H9 (cell line): Measurements from ENCODE around the gene SLC4A2. TPM values are rescaled to one million over a fixed set of nuclear protein-coding genes. Genes with fewer than 3 reads are reported as not detected.
A peak's percentile ranks its signal among the peaks of the same experiment; 100 is the strongest.

ENCODE experiments used
- DNase-seq: peaks from one replicate; pipeline ENCODE4 v3.0.0-alpha.2; 2017
- H2AFZ ChIP-seq: one replicate; pipeline ENCODE4 v1.6.1; 2013; ENCODE audit warnings: mild to moderate bottlenecking, low read length, control low read depth, moderate library complexity
- H2AK5ac ChIP-seq: 2 replicates; pipeline ENCODE4 v1.6.1; 2013; ENCODE audit warnings: low read length, control low read depth, mixed read lengths; ENCODE audit not compliant: insufficient read length
- H2BK120ac ChIP-seq: one replicate; pipeline ENCODE4 v1.6.1; 2013; ENCODE audit warnings: low read depth, mild to moderate bottlenecking, low read length, control low read depth, inconsistent platforms; ENCODE audit not compliant: poor library complexity, severe bottlenecking
- H2BK12ac ChIP-seq: 2 replicates; pipeline ENCODE4 v1.6.1; 2013; ENCODE audit warnings: low read length, control low read depth, mixed read lengths, low read depth; ENCODE audit not compliant: insufficient read length
- H2BK15ac ChIP-seq: 2 replicates; pipeline ENCODE4 v1.6.1; 2013; ENCODE audit warnings: low read depth, low read length, control low read depth
- H2BK20ac ChIP-seq: one replicate; pipeline ENCODE4 v1.6.1; 2013; ENCODE audit warnings: low read depth, mild to moderate bottlenecking, low read length, control low read depth, inconsistent platforms; ENCODE audit not compliant: poor library complexity, severe bottlenecking
- H2BK5ac ChIP-seq: 2 replicates; pipeline ENCODE4 v1.6.1; 2013; ENCODE audit warnings: low read length, control low read depth, mixed read lengths; ENCODE audit not compliant: insufficient read length
- H3K14ac ChIP-seq: 2 replicates; pipeline ENCODE4 v1.6.1; 2013; ENCODE audit warnings: low read length, control low read depth; ENCODE audit not compliant: insufficient read depth
- H3K18ac ChIP-seq: 2 replicates; pipeline ENCODE4 v1.6.1; 2013; ENCODE audit warnings: low read depth, mild to moderate bottlenecking, mixed read lengths, low read length, control low read depth; ENCODE audit not compliant: insufficient read length
- H3K23ac ChIP-seq: 2 replicates; pipeline ENCODE4 v1.6.1; 2013; ENCODE audit warnings: low read length, control low read depth, mixed read lengths, low read depth; ENCODE audit not compliant: insufficient read length
- H3K23me2 ChIP-seq: 2 replicates; pipeline ENCODE4 v1.6.1; 2013; ENCODE audit warnings: low read depth, mild to moderate bottlenecking, mixed read lengths, low read length, control low read depth; ENCODE audit not compliant: insufficient read length, poor library complexity, severe bottlenecking
- H3K27ac ChIP-seq: 2 replicates; pipeline ENCODE4 v1.5.1; 2013; ENCODE audit warnings: low read length, control low read depth, mixed read lengths, low read depth; ENCODE audit not compliant: insufficient read length
- H3K27me3 ChIP-seq: 2 replicates; pipeline ENCODE4 v1.6.1; 2013; ENCODE audit warnings: low read length, control low read depth, inconsistent platforms; ENCODE audit not compliant: insufficient read depth
- H3K4ac ChIP-seq: 2 replicates; pipeline ENCODE4 v1.6.1; 2013; ENCODE audit warnings: low read depth, mild to moderate bottlenecking, control low read depth, inconsistent platforms, low read length, moderate library complexity
- H3K4me1 ChIP-seq: 2 replicates; pipeline ENCODE4 v1.6.1; 2013; ENCODE audit warnings: low read length, control low read depth, inconsistent platforms; ENCODE audit not compliant: insufficient read depth
- H3K4me2 ChIP-seq: 2 replicates; pipeline ENCODE4 v1.6.1; 2013; ENCODE audit warnings: low read length, control low read depth, mixed read lengths; ENCODE audit not compliant: insufficient read length, insufficient read depth
- H3K56ac ChIP-seq: 2 replicates; pipeline ENCODE4 v1.6.1; 2013; ENCODE audit warnings: low read depth, mild to moderate bottlenecking, mixed read lengths, low read length, control low read depth; ENCODE audit not compliant: insufficient read length
- H3K79me1 ChIP-seq: 2 replicates; pipeline ENCODE4 v1.6.1; 2013; ENCODE audit warnings: low read depth, mild to moderate bottlenecking, moderate library complexity, low read length, control low read depth, inconsistent platforms; ENCODE audit not compliant: insufficient read depth, poor library complexity, severe bottlenecking
- H3K79me2 ChIP-seq: 2 replicates; pipeline ENCODE4 v1.6.1; 2013; ENCODE audit warnings: low read length, control low read depth, inconsistent platforms; ENCODE audit not compliant: insufficient read depth
- H3K9ac ChIP-seq: 2 replicates; pipeline ENCODE4 v1.6.1; 2013; ENCODE audit warnings: low read length, control low read depth, mixed read lengths; ENCODE audit not compliant: insufficient read length; ENCODE audit errors: extremely low read depth
- H3K9me3 ChIP-seq: one replicate; pipeline ENCODE4 v1.6.1; 2013; ENCODE audit warnings: low read depth, low read length, inconsistent platforms; ENCODE audit not compliant: control insufficient read depth
- H3T11ph ChIP-seq: one replicate; pipeline ENCODE4 v1.6.1; 2013; ENCODE audit warnings: mild to moderate bottlenecking, low read length, control low read depth, inconsistent platforms
- H4K20me1 ChIP-seq: one replicate; pipeline ENCODE4 v1.6.1; 2013; ENCODE audit not compliant: control insufficient read depth, insufficient read length, insufficient read depth
- H4K5ac ChIP-seq: 2 replicates; pipeline ENCODE4 v1.6.1; 2013; ENCODE audit warnings: low read depth, mild to moderate bottlenecking, mixed read lengths, low read length, control low read depth; ENCODE audit not compliant: insufficient read length
- H4K8ac ChIP-seq: replicated peaks from 2 replicates; pipeline ENCODE4 v1.6.1; 2013; ENCODE audit warnings: low read length, control low read depth, mixed read lengths, low read depth; ENCODE audit not compliant: insufficient read length
- H4K91ac ChIP-seq: 2 replicates; pipeline ENCODE4 v1.6.1; 2013; ENCODE audit warnings: low read depth, mild to moderate bottlenecking, moderate library complexity, mixed read lengths, low read length, control low read depth; ENCODE audit not compliant: insufficient read length
- H3K27ac Mint-ChIP-seq, 3 experiments: 2 replicates in 2 of 3; 3 replicates in 1 of 3; pipeline ENCODE4 v1.8.0; 2020 to 2021; ENCODE audit warnings: mixed read lengths in 3 of 3, mild to moderate bottlenecking in 1 of 3, moderate library complexity in 1 of 3
- H3K27me3 Mint-ChIP-seq: 2 replicates; pipeline ENCODE4 v1.8.0; 2021; ENCODE audit warnings: low read depth, mild to moderate bottlenecking, moderate library complexity, mixed read lengths
- H3K36me3 Mint-ChIP-seq, 3 experiments: 2 replicates in 2 of 3; 3 replicates in 1 of 3; pipeline ENCODE4 v1.8.0; 2020 to 2021; ENCODE audit warnings: low read depth in 3 of 3, mixed read lengths in 3 of 3; ENCODE audit not compliant: insufficient read depth in 1 of 3
- H3K4me1 Mint-ChIP-seq, 2 experiments: 2 replicates each; pipeline ENCODE4 v1.8.0; 2020; ENCODE audit warnings: mixed read lengths in 2 of 2
- H3K4me3 Mint-ChIP-seq, 2 experiments: 2 replicates in 1 of 2; 3 replicates in 1 of 2; pipeline ENCODE4 v1.8.0; 2020 to 2021; ENCODE audit warnings: mild to moderate bottlenecking in 2 of 2, mixed read lengths in 2 of 2, moderate library complexity in 1 of 2
- H3K9me3 Mint-ChIP-seq, 2 experiments: 2 replicates in 1 of 2; 3 replicates in 1 of 2; pipeline ENCODE4 v1.8.0; 2020; ENCODE audit warnings: mild to moderate bottlenecking in 2 of 2, mixed read lengths in 2 of 2, moderate library complexity in 1 of 2
- WGBS: extraction: QIAGEN DNeasy Blood & Tissue Kit; methylation state at CpG from one replicate; pipeline ENCODE4 v1.1.7; 2013; ENCODE audit warnings: missing lambda C conversion rate, low lambda C conversion rate, mixed read lengths; ENCODE audit not compliant: insufficient read length; ENCODE audit errors: extremely low coverage; 5-methylcytosine and 5-hydroxymethylcytosine counted together
- total RNA-seq: library from RNA; stranded (reverse); gene quantifications from 2 replicates; pipeline ENCODE4 v1.2.1, GENCODE V29; 2021
- TF ChIP-seq, protein P1 (sequence below): fragments of 200-600 bp; sonication (generic); conservative IDR thresholded peaks from 3 replicates; pipeline ENCODE4 v1.8.0; 2021; ENCODE audit warnings: antibody characterized with exemption, mild to moderate bottlenecking

SLC4A2 gene
- total RNA-seq, 1 experiment from 2014 or later: 136 TPM

DNA sequence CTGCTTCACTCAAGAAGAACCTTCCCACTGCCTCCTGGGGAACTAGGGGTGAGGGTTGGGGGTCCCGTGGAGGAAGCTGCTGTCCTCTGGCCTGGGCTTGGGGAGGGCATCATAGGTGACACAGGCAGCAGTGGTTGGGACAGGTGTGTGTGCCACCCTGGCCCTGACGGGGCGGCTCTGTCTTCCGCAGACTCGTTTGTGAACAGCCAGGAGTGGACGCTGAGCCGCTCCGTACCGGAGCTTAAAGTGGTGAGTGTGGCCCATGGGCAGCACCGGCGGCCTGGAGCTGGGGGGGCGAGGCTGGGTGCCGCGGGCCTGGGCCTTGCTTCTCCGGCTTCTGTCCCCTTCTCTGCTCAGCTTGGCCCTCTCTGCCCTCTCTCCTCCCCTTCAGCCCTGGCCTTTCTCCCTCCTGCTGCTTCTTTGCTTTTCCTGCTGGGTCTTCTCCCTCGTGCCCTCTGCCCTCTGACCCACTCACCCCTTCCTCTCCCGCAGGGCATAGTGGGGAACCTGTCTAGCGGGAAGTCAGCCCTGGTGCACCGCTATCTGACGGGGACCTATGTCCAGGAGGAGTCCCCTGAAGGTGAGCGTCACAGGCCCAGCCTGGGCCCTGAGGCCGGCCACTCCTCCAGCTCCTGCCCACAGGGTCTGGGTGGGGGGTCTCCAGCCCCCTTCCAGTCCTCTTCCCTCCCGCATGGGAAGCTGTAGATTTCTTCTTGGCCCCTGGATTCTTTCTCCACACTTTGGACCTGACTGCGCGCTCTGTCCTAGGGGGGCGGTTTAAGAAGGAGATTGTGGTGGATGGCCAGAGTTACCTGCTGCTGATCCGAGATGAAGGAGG is 57.4 kb downstream of the SLC4A2 start:
- Histone ChIP-seq H3K9ac (no peak overlapping the region), H4K20me1 (peaks cover 4% of the 10 kb centered on the region)
- TF ChIP-seq, protein P1, sequence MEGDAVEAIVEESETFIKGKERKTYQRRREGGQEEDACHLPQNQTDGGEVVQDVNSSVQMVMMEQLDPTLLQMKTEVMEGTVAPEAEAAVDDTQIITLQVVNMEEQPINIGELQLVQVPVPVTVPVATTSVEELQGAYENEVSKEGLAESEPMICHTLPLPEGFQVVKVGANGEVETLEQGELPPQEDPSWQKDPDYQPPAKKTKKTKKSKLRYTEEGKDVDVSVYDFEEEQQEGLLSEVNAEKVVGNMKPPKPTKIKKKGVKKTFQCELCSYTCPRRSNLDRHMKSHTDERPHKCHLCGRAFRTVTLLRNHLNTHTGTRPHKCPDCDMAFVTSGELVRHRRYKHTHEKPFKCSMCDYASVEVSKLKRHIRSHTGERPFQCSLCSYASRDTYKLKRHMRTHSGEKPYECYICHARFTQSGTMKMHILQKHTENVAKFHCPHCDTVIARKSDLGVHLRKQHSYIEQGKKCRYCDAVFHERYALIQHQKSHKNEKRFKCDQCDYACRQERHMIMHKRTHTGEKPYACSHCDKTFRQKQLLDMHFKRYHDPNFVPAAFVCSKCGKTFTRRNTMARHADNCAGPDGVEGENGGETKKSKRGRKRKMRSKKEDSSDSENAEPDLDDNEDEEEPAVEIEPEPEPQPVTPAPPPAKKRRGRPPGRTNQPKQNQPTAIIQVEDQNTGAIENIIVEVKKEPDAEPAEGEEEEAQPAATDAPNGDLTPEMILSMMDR: no peak

More for the DNA sequence above, 57.4 kb downstream of the SLC4A2 start:
- no peak overlapping the region; a peak in 1 of 5 replicates for H3K4me3 Mint-ChIP-seq
- Histone ChIP-seq H4K91ac (no peak overlapping the region), H3K79me1 (peaks cover 3% of the 10 kb centered on the region), H3K23ac (no peak overlapping the region), H4K5ac (no peak overlapping the region), H3K27ac (no peak overlapping the region), H2BK20ac (no peak overlapping the region), H3K79me2 (peaks cover 3% of the 10 kb centered on the region; the same call in 1 of the 2 replicates), H3K18ac (no peak overlapping the region), H3K23me2 (no peaks in the 10 kb centered on the region), H3T11ph (no peak overlapping the region), H3K4me1 (peaks cover 7% of the 10 kb centered on the region; the same call in 1 of the 2 replicates), H3K4me2 (no peak overlapping the region), H3K27me3 (no peaks in the 10 kb centered on the region), H2BK12ac (no peak overlapping the region), H3K14ac (no peak overlapping the region), H2BK5ac (no peak overlapping the region), H2AFZ (no peak overlapping the region), H3K56ac (no peak overlapping the region), H4K8ac (no peak overlapping the region), H3K4ac (no peak overlapping the region), H2BK120ac (no peak overlapping the region), H3K9me3 (no peaks in the 10 kb centered on the region), H2BK15ac (no peak overlapping the region), H2AK5ac (no peak overlapping the region)
- WGBS: no CpG with 5 or more reads among the region's 27 CpGs
- no peak for DNase-seq
- 0 out of 7 replicates have a peak overlapping the region, but pooled peaks of 1 of the 3 experiments have one; percentile 11 for H3K27ac Mint-ChIP-seq
- peaks cover 24 to 39% (median 32%) of the 10 kb centered on the region in 3 experiments for H3K36me3 Mint-ChIP-seq
- peaks cover 19 to 21% of the 10 kb centered on the region in 2 experiments for H3K4me1 Mint-ChIP-seq
- H3K27me3 Mint-ChIP-seq: peaks cover 6% of the 10 kb centered on the region
- H3K9me3 Mint-ChIP-seq: no peaks in the 10 kb centered on the region
